Osteoblast (primary cell): ENCODE data around the gene LRRK1. TPM values are rescaled to one million over a fixed set of nuclear protein-coding genes. Genes with fewer than 3 reads are reported as not detected.
A peak's percentile ranks its signal among the peaks of the same experiment; 100 is the strongest.

Experiments
- DNase-seq: peaks from one replicate; pipeline ENCODE4 v3.0.0; 2011; ENCODE audit warnings: low spot score, mixed read lengths; ENCODE audit not compliant: insufficient read length; ENCODE audit errors: missing footprints
- H2AFZ ChIP-seq: 2 replicates; pipeline ENCODE4 v1.6.0; 2011; ENCODE audit warnings: mild to moderate bottlenecking, low read length
- H3K27ac ChIP-seq: 2 replicates; pipeline ENCODE4 v1.5.1; 2011; ENCODE audit warnings: mild to moderate bottlenecking, low read depth, low read length, moderate library complexity
- H3K27me3 ChIP-seq: 2 replicates; pipeline ENCODE4 v1.6.0; 2012; ENCODE audit warnings: mild to moderate bottlenecking, control low read depth, inconsistent platforms, low read length, moderate library complexity; ENCODE audit not compliant: insufficient read depth
- H3K36me3 ChIP-seq: 2 replicates; pipeline ENCODE4 v1.5.1; 2011; ENCODE audit warnings: mild to moderate bottlenecking, low read length, control low read depth, moderate library complexity; ENCODE audit not compliant: insufficient read depth
- H3K4me1 ChIP-seq: 2 replicates; pipeline ENCODE4 v1.5.1; 2011; ENCODE audit warnings: mild to moderate bottlenecking, low read length, control low read depth, moderate library complexity; ENCODE audit not compliant: insufficient read depth
- H3K4me2 ChIP-seq: 2 replicates; pipeline ENCODE4 v1.6.0; 2011; ENCODE audit warnings: mild to moderate bottlenecking, low read length; ENCODE audit not compliant: insufficient read depth
- H3K4me3 ChIP-seq: fragments of 200-600 bp; sonication (generic); 3 replicates; pipeline ENCODE4 v1.5.1; 2012; ENCODE audit warnings: mild to moderate bottlenecking, low read length, inconsistent platforms; ENCODE audit not compliant: insufficient read depth
- H3K79me2 ChIP-seq: 2 replicates; pipeline ENCODE4 v1.6.0; 2012; ENCODE audit warnings: mild to moderate bottlenecking, low read length, control low read depth, inconsistent platforms; ENCODE audit not compliant: insufficient read depth
- H3K9me3 ChIP-seq: 2 replicates; pipeline ENCODE4 v1.5.1; 2011; ENCODE audit warnings: low read depth, low read length, control low read depth
- H4K20me1 ChIP-seq: 2 replicates; pipeline ENCODE4 v1.6.0; 2012; ENCODE audit warnings: mild to moderate bottlenecking, low read length, control low read depth; ENCODE audit not compliant: insufficient read depth
- total RNA-seq: library from RNA; depleted of rRNA; stranded (reverse); fragments of >200 nt; gene quantifications from 2 replicates; pipeline ENCODE4 v1.2.3, GENCODE V29; 2012
- TF ChIP-seq, protein P1 (sequence below): IDR thresholded peaks from 2 replicates; pipeline ENCODE4 v1.5.1; 2011; ENCODE audit warnings: mild to moderate bottlenecking, low read depth, low read length, moderate library complexity; ENCODE audit errors: extremely low read depth

LRRK1 gene
- total RNA-seq, 1 donor: 15.2 TPM

DNA sequence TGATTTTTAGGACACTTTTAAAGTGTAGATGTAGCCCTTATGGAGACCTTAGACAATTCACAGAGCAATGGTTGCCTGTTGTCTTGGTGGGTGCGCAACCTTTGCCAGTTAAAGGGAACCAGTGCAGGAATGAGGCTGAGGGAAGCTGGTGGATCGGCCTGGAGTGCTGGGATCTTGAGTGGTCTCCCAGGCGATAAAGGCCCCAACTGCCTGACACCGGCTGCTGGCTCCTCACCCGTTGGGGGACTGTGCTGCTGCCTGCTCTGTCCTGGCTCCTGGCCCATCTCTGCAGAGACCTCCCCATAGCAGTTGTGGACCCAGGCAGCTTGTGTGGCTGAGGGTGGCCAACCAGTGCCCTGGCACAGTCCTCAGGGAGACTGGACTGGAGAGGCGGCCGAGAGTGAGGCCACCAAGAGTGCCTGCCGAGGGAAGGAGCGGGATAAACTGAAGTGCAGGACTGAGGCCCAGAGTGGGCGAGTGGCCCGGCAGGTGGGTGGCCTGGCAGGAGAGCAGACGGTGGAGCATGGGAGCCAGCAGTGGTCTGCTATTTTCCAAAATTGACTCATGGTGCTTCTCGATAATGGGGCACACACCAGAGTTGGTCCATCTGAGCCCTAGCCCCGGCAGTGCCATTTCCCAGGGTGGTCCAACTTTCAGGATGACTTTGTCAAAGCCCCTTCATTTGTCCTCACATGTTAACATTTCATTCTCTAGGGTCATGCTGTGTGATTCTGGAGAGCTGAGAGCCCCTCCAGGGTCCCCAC is 37.4 kb upstream of the LRRK1 start:
- Histone ChIP-seq H3K4me3 (no peak overlapping the region), H3K27ac (no peak overlapping the region), H3K79me2 (no peaks in the 10 kb centered on the region), H3K4me2 (no peak overlapping the region), H3K36me3 (no peaks in the 10 kb centered on the region), H4K20me1 (no peaks in the 10 kb centered on the region), H3K27me3 (peaks cover 6% of the 10 kb centered on the region), H2AFZ (no peak overlapping the region), H3K9me3 (no peaks in the 10 kb centered on the region), H3K4me1 (no peaks in the 10 kb centered on the region)
- peak; percentile 78 for DNase-seq
- TF ChIP-seq, protein P1, sequence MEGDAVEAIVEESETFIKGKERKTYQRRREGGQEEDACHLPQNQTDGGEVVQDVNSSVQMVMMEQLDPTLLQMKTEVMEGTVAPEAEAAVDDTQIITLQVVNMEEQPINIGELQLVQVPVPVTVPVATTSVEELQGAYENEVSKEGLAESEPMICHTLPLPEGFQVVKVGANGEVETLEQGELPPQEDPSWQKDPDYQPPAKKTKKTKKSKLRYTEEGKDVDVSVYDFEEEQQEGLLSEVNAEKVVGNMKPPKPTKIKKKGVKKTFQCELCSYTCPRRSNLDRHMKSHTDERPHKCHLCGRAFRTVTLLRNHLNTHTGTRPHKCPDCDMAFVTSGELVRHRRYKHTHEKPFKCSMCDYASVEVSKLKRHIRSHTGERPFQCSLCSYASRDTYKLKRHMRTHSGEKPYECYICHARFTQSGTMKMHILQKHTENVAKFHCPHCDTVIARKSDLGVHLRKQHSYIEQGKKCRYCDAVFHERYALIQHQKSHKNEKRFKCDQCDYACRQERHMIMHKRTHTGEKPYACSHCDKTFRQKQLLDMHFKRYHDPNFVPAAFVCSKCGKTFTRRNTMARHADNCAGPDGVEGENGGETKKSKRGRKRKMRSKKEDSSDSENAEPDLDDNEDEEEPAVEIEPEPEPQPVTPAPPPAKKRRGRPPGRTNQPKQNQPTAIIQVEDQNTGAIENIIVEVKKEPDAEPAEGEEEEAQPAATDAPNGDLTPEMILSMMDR: no peak

DNA sequence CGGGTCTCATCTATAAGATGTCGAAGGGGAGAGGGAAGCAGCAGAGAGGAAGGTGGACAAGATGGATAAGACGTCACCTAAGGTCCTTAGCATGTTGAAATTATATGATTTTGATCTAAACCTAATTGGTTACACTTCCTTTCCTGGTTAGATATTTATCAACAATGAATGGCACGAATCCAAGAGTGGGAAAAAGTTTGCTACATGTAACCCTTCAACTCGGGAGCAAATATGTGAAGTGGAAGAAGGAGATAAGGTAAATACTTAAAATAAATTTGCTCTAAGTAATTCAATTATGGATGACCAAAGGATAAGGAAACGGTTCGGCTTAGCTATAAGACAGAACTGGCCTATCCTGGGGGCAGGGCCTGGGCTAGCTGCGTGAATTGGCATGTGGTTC is 34.0 kb upstream of the LRRK1 start:
- no peak for DNase-seq
- Histone ChIP-seq H3K4me1 (peaks cover 15% of the 10 kb centered on the region), H3K36me3 (no peaks in the 10 kb centered on the region), H3K9me3 (no peaks in the 10 kb centered on the region), H3K4me3 (no peak overlapping the region), H3K4me2 (no peak overlapping the region), H3K79me2 (no peaks in the 10 kb centered on the region), H3K27me3 (peaks cover 6% of the 10 kb centered on the region), H2AFZ (no peak overlapping the region), H4K20me1 (no peaks in the 10 kb centered on the region), H3K27ac (no peak overlapping the region)
- TF ChIP-seq, protein P1: no peak

DNA sequence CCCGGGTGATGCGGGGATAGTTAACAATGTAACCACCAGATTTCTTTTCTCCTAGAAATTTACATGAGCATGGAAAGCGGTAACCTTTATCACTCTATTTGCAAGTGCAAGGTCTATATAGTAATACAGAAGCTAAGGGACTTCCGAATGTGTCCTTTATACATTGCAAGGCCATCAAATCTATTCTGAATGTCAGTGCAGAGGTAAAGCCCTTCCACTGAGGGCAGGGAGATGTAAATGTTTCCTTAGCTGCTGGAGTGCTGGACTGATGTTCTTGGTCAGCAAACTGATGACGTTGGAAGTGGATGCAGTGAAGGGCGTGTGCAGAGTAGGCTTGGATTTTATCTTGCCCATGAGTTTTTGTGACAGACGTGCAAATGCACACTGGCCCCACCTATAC is 33.3 kb upstream of the LRRK1 start:
- peak; percentile 45 for DNase-seq
- Histone ChIP-seq H3K27ac (no peak overlapping the region), H3K27me3 (peaks cover under 1% of the 10 kb centered on the region), H3K4me1 (peaks cover 18% of the 10 kb centered on the region), H2AFZ (no peak overlapping the region), H3K36me3 (no peaks in the 10 kb centered on the region), H4K20me1 (no peaks in the 10 kb centered on the region), H3K4me2 (no peak overlapping the region), H3K4me3 (no peak overlapping the region), H3K79me2 (no peaks in the 10 kb centered on the region), H3K9me3 (no peaks in the 10 kb centered on the region)
- TF ChIP-seq, protein P1: no peak

DNA sequence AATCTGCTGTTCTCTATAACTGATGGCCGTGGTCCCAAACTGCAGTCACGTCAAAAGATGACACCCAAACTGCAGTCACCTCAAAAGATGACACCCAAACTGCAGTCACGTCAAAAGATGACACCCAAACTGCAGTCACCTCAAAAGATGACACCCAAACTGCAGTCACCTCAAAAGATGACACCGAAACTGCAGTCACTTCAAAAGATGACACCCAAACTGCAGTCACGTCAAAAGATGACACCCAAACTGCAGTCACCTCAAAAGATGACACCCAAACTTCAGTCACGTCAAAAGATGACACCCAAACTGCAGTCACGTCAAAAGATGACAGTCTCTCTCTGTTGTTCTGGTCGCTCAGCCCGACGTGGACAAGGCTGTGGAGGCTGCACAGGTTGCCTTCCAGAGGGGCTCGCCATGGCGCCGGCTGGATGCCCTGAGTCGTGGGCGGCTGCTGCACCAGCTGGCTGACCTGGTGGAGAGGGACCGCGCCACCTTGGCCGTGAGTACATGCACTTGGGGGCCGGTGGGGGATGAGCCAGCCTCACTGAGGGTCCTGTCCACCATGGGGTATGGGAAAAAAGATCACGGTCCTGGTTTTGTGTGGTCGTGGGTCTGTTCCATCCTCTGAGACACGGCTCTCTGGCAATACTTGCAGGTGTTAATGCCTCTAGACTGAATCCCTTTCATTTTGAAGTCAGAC is 31.8 kb upstream of the LRRK1 start:
- no peaks in the 10 kb centered on the region for H3K9me3 ChIP-seq
- no peak for DNase-seq
- no peaks in the 10 kb centered on the region for H3K36me3 ChIP-seq
- H3K4me1 ChIP-seq: peaks cover 24% of the 10 kb centered on the region
- H3K4me2 ChIP-seq: no peak overlapping the region
- no peaks in the 10 kb centered on the region for H3K79me2 ChIP-seq
- H4K20me1 ChIP-seq: no peaks in the 10 kb centered on the region
- H2AFZ ChIP-seq: no peak overlapping the region
- H3K27me3 ChIP-seq: no peaks in the 10 kb centered on the region
- no peak overlapping the region for H3K27ac ChIP-seq
- no peak overlapping the region for H3K4me3 ChIP-seq
- TF ChIP-seq, protein P1: no peak
